ENCODE data around the gene EXOSC6. TPM values are rescaled to one million over a fixed set of nuclear protein-coding genes. Genes with fewer than 3 reads are reported as not detected.
"Not testable (repeated sequence)": the region's sequence is repeated elsewhere in the genome, so short reads cannot be mapped to it uniquely, and the experiment has no call there.

Gene EXOSC6
- total RNA-seq, 2 experiments from 2014 or later: 20.3 to 21.0 TPM

DNA sequence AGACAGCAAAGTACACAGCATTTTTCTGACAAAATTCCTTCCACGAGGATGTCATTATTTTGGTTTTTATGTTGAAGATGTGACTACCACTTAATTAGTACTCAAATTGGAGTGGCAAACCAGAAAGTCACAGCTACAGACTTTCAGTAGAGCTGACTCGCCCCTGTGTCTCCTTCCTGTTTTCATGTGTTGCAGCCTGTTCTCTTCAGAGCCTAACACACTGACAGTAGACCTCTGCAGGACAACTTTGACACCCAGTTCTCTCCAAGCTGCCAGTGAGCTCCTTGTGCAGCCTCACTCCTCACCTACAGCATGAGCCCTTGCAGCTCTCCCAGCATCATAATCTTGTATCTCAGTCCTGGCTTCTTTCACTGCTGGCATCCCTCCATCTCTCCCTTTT is 29.2 kb downstream of the EXOSC6 start:
- H3K4me3 Mint-ChIP-seq; H3K27me3 Mint-ChIP-seq (ENCODE audit: low read depth); H3K9me3 Mint-ChIP-seq; CTCF ChIA-PET; intact Hi-C loops (cut with micrococcal nuclease): not testable (repeated sequence)
- Mint-ChIP-seq H3K4me1 (ENCODE audit: low read depth) (peaks cover 27% of the 10 kb centered on the region), H3K36me3 (ENCODE audit: low read depth) (peaks cover 18% of the 10 kb centered on the region), H3K27ac (peak overlapping the region; percentile 62)
- peak; percentile 51 for DNase-seq

DNA sequence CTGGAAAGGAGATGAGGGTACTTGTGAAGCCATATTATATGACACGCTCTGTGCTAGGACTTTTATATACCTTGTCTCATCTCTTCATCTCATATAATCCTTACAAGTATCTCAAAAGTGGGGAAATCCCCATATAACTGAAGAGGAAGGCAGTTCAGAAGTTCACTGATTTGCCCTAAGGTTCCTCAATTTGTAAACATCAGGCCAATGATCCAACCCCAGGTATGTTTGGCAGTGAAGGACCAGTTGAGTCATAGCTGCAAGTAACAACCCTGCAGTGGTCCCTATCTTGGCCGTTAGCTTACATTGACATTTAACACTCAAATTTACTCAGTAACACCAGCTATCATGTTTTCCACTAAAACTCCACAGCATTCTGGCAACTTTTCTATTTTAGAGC is 33.2 kb downstream of the EXOSC6 start:
- Mint-ChIP-seq H3K4me1 (ENCODE audit: low read depth) (peaks cover 12% of the 10 kb centered on the region), H3K36me3 (ENCODE audit: low read depth) (peaks cover 16% of the 10 kb centered on the region)
- H3K9me3 Mint-ChIP-seq; intact Hi-C loops (cut with micrococcal nuclease); DNase-seq; CTCF ChIA-PET; H3K27me3 Mint-ChIP-seq (ENCODE audit: low read depth); H3K27ac Mint-ChIP-seq; H3K4me3 Mint-ChIP-seq: not testable (repeated sequence)

DNA sequence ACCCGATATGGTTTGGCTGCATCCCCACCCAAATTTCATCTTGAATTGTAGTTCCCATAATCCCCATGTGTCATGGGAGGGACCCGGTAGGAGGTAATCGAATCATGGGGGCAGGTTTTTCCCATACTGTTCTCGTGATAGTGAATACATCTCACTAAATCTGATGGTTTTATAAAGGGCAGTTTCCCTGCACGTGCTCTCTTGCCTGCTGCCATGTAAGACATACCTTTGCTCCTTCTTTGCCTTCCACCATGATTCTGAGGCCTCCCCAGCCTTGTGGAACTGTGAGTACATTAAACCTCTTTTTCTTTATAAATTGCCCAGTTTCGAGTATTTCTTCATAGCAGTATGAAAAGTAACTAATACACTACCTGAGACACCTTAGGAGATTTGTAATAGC is 45.4 kb downstream of the EXOSC6 start:
- H3K36me3 Mint-ChIP-seq (ENCODE audit: low read depth): peaks cover 21% of the 10 kb centered on the region
- H3K4me3 Mint-ChIP-seq; DNase-seq; intact Hi-C loops (cut with micrococcal nuclease); H3K27me3 Mint-ChIP-seq (ENCODE audit: low read depth); H3K27ac Mint-ChIP-seq; CTCF ChIA-PET; H3K9me3 Mint-ChIP-seq; H3K4me1 Mint-ChIP-seq (ENCODE audit: low read depth): not testable (repeated sequence)

DNA sequence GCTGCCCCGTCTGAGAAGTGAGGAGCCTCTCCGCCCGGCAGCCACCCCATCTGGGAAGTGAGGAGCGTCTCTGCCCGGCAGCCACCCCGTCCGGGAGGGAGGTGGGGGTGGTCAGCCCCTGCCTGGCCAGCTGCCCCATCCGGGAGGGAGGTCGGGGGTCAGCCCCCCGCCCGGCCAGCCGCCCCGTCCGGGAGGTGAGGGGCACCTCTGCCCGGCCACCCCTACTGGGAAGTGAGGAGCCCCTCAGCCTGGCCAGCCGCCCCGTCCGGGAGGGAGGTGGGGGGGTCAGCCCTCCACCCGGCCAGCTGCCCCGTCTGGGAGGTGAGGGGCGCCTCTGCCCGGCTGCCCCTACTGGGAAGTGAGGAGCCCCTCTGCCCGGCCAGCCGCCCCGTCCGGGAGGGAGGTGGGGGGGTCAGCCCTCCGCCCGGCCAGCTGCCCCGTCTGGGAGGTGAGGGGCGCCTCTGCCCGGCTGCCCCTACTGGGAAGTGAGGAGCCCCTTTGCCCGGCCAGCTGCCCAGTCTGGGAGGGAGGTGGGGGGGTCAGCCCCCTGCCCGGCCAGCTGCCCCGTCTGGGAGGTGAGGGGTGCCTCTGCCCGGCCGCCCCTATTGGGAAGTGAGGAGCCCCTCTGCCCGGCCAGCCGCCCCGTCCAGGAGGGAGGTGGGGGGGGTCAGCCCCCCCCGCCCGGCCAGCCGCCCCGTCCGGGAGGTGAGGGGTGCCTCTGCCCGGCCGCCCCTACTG is 46.9 kb downstream of the EXOSC6 start:
- DNase-seq; intact Hi-C loops (cut with micrococcal nuclease); H3K4me1 Mint-ChIP-seq (ENCODE audit: low read depth); H3K4me3 Mint-ChIP-seq; H3K27me3 Mint-ChIP-seq (ENCODE audit: low read depth); H3K9me3 Mint-ChIP-seq; H3K27ac Mint-ChIP-seq: not testable (repeated sequence)
- peaks cover 17% of the 10 kb centered on the region for H3K36me3 Mint-ChIP-seq (ENCODE audit: low read depth)
- CTCF ChIA-PET: interaction anchor here (0.6 kb wide), 1 partner anchor 292 kb away, joined by 3 read pairs; no protein-coding TSS in a partner anchor

DNA sequence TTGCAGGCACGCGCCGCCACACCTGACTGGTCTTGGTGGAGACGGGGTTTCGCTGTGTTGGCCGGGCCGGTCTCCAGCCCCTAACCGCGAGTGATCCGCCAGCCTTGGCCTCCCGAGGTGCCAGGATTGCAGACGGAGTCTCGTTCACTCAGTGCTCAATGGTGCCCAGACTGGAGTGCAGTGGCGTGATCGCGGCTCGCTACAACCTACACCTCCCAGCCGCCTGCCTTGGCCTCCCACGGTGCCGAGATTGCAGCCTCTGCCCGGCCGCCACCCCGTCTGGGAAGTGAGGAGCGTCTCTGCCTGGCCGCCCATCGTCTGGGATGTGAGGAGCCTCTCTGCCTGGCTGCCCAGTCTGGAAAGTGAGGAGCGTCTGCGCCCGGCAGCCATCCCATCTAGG is 47.7 kb downstream of the EXOSC6 start:
- H3K36me3 Mint-ChIP-seq (ENCODE audit: low read depth): peaks cover 13% of the 10 kb centered on the region
- intact Hi-C loops (cut with micrococcal nuclease); H3K9me3 Mint-ChIP-seq; CTCF ChIA-PET; H3K4me3 Mint-ChIP-seq; DNase-seq; H3K27me3 Mint-ChIP-seq (ENCODE audit: low read depth); H3K27ac Mint-ChIP-seq; H3K4me1 Mint-ChIP-seq (ENCODE audit: low read depth): not testable (repeated sequence)

DNA sequence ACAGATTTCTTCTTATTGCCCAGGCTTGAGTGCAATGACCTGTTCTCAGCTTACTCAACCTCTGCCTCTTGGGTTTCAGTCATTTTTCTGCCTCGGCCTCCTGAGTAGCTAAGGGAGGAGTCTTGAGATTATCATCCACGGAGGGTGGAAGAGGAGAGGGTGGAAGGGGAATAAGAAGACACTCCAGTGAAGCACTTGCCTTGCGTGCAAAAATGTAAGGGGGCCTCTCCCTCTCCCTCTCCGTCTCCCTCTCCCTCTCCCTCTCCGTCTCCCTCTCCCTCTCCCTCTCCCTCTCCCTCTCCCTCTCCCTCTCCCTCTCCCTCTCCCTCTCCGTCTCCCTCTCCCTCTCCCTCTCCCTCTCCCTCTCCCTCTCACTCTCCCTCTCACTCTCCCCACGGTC is 48.2 kb downstream of the EXOSC6 start:
- CTCF ChIA-PET; H3K9me3 Mint-ChIP-seq; DNase-seq; H3K4me1 Mint-ChIP-seq (ENCODE audit: low read depth); H3K27ac Mint-ChIP-seq; intact Hi-C loops (cut with micrococcal nuclease); H3K27me3 Mint-ChIP-seq (ENCODE audit: low read depth); H3K4me3 Mint-ChIP-seq: not testable (repeated sequence)
- H3K36me3 Mint-ChIP-seq (ENCODE audit: low read depth): peaks cover 13% of the 10 kb centered on the region

DNA sequence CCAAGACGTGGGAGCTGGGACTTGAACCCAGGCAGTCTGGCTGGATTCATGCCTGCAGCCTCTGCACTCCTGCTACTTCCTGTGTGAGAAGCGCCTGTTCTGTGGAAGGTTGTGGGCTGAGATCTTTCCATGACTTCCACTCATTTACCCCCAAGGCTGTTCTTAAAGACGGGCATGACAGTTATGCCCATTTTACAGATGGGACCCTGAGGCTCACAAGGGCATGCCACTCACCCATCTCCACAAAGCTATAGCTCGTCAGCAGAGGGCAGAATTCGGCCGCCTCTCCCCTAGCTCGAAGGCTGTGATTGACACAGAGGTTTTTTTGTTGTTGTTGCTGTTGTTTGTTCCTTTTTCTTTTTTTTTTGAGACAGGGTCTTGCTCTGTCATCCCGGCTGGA is 51.7 kb downstream of the EXOSC6 start:
- CTCF ChIA-PET; H3K36me3 Mint-ChIP-seq (ENCODE audit: low read depth); DNase-seq; intact Hi-C loops (cut with micrococcal nuclease); H3K4me3 Mint-ChIP-seq; H3K27me3 Mint-ChIP-seq (ENCODE audit: low read depth); H3K9me3 Mint-ChIP-seq; H3K4me1 Mint-ChIP-seq (ENCODE audit: low read depth); H3K27ac Mint-ChIP-seq: not testable (repeated sequence)

DNA sequence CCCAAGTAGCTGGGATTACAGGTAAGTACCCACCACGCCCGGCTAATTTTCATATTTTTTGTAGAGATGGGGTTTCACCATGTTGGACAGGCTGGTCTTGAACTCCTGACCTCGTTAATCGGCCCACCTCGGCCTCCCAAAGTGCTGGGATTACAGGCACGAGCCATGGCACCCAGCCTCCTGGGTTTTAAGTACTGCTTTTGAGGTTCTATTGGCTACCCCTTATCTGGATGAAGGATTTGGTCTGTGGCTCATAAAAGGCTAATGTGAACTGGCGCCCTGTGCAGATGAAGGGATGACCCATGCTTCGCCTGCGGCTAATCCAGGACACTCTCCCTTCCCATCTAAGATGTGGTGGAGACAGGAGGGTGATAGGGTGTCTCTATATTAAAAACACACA is 52.6 kb downstream of the EXOSC6 start:
- CTCF ChIA-PET; H3K27me3 Mint-ChIP-seq (ENCODE audit: low read depth); H3K36me3 Mint-ChIP-seq (ENCODE audit: low read depth); H3K4me3 Mint-ChIP-seq; H3K4me1 Mint-ChIP-seq (ENCODE audit: low read depth); H3K9me3 Mint-ChIP-seq; H3K27ac Mint-ChIP-seq; intact Hi-C loops (cut with micrococcal nuclease); DNase-seq: not testable (repeated sequence)

DNA sequence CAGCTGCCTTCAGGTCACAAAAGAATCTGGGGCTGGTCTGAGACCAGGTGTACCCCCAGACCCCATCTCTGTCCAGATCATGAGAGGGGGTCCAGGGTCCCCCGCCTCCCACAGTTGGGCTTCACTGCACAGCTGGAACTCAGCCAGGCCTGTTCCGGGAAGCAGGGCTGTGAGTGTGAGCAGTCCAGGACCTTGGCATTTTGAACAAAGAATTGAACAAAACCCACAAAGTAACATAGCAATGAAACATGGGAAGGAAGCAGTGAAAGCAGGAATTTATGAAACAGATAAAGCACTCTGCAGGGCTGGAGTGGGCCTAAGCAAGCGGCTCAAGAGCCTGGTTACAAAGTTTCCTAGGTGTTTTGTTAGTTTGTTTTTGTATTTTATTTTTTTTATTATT is 53.1 kb downstream of the EXOSC6 start:
- DNase-seq; H3K36me3 Mint-ChIP-seq (ENCODE audit: low read depth); CTCF ChIA-PET; H3K27me3 Mint-ChIP-seq (ENCODE audit: low read depth); intact Hi-C loops (cut with micrococcal nuclease); H3K9me3 Mint-ChIP-seq; H3K4me3 Mint-ChIP-seq; H3K27ac Mint-ChIP-seq; H3K4me1 Mint-ChIP-seq (ENCODE audit: low read depth): not testable (repeated sequence)

DNA sequence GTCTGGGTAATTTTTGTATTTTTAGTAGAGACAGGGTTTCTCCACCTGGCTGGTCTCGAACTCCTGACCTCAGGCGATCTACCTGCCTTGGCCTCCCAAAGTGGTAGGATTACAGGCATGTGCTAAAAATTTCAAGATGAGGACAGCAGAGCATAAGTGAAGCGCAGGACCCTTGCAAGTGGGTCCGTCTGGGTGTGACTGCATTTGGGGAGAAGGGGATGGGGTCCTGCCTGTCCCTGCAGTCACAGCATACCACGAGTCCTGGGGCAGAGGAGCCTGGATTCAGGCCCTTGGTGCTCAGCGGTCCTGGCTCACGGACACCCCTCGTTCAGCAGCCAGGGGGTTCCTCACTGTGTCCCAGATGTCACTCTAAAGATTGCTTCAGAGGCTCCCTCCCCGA is 53.5 kb downstream of the EXOSC6 start:
- CTCF ChIA-PET; DNase-seq; H3K27ac Mint-ChIP-seq; H3K27me3 Mint-ChIP-seq (ENCODE audit: low read depth); H3K9me3 Mint-ChIP-seq; H3K4me1 Mint-ChIP-seq (ENCODE audit: low read depth); H3K36me3 Mint-ChIP-seq (ENCODE audit: low read depth); intact Hi-C loops (cut with micrococcal nuclease); H3K4me3 Mint-ChIP-seq: not testable (repeated sequence)

DNA sequence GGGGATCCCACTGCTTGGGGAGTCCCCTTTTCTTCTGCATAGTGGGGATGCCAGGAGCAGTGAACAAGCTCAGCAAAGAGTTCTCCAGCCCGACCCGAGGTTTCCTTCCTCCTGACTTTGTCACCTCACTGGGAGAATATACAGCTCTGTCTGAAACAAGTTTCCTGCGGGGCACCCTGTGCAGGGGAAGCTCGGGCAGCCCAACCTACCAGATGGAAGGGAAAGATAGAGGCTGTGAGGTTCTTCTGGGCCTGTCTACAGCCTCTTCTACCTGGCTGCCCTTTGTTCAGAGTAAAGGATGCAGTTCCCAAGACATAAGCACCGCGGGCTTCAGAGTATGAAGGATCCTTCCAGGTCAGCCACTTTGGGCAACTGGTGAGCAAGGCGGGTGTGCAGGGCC is 54.1 kb downstream of the EXOSC6 start:
- DNase-seq; H3K4me1 Mint-ChIP-seq (ENCODE audit: low read depth); H3K4me3 Mint-ChIP-seq; CTCF ChIA-PET; H3K9me3 Mint-ChIP-seq; H3K27ac Mint-ChIP-seq; H3K36me3 Mint-ChIP-seq (ENCODE audit: low read depth); intact Hi-C loops (cut with micrococcal nuclease); H3K27me3 Mint-ChIP-seq (ENCODE audit: low read depth): not testable (repeated sequence)

All from activated naive CD4-positive, alpha-beta T cell treated with anti-CD3 and anti-CD28 coated beads for 36 hours (primary cell).